ENCODE measurements around the gene CRISPLD2.

- no peak for TF ChIP-seq CTCF (conservative IDR thresholded peaks at IDR 0.05 in 1 of 2, IDR thresholded peaks at IDR 0.05 in 1 of 2; ENCODE audit: low read depth in 1 of 2, low read length in 2 of 2)
- no peak for TF ChIP-seq EZH2 (IDR thresholded peaks at IDR 0.05; ENCODE audit: low read length, missing control alignments)
These were observed 39.9 kb downstream of the CRISPLD2 start for GRCh38 chr16:84859681-84860080.
